Upper lobe of left lung (tissue), 4 donors: ENCODE results near the gene KREMEN2.

ENCODE experiments used
- CTCF ChIP-seq, 6 experiments: fragments of 450-650 bp in 4 of 6; fragments of 200-600 bp in 2 of 6; sonication (generic) in 2 of 6; IDR thresholded peaks; one replicate each; pipeline ENCODE4 v1.5.1; 2016 to 2019; ENCODE audit warnings: antibody characterized with exemption in 6 of 6
- EP300 ChIP-seq, 4 donors: sonication (generic); formaldehyde crosslinking; IDR thresholded peaks; one replicate each; pipeline ENCODE4 v1.5.1; 2017; ENCODE audit warnings: antibody characterized with exemption in 4 of 4, control low read depth in 2 of 4
- POLR2A ChIP-seq, 4 donors: fragments of 450-650 bp; IDR thresholded peaks; one replicate each; pipeline ENCODE4 v1.5.1; 2016 to 2017; ENCODE audit warnings: antibody characterized with exemption in 4 of 4, mild to moderate bottlenecking in 2 of 4
- POLR2AphosphoS5 ChIP-seq, 2 donors: sonication (generic); formaldehyde crosslinking; IDR thresholded peaks; one replicate each; pipeline ENCODE4 v1.5.1; 2017; ENCODE audit warnings: antibody characterized with exemption in 2 of 2

GRCh38 chr16:3009568-3010390, 45.7 kb downstream of the KREMEN2 start:
- TF ChIP-seq CTCF (IDR thresholded peaks at IDR 0.05) (no peak), POLR2A (IDR thresholded peaks at IDR 0.05) (peak in 2 of 4 donors; percentile 18 to 41), POLR2AphosphoS5 (IDR thresholded peaks at IDR 0.05) (peak in 1 of 2 donors; percentile 32), EP300 (IDR thresholded peaks at IDR 0.05) (peak in 1 of 4 donors; percentile 40)
